GM18873 (cell line): ENCODE data around the gene GET4.
"Not testable (repeated sequence)": the region's sequence is repeated elsewhere in the genome, so short reads cannot be mapped to it uniquely, and the experiment has no call there.

Source experiments
- ATAC-seq: cut with Tn5 transposase; IDR thresholded peaks from one replicate; pipeline ENCODE4 v1.9.1; 2021; ENCODE audit warnings: mild to moderate bottlenecking, moderate library complexity, moderate number of reproducible peaks; ENCODE audit not compliant: unreplicated experiment, low FRiP score

Gene GET4

DNA sequence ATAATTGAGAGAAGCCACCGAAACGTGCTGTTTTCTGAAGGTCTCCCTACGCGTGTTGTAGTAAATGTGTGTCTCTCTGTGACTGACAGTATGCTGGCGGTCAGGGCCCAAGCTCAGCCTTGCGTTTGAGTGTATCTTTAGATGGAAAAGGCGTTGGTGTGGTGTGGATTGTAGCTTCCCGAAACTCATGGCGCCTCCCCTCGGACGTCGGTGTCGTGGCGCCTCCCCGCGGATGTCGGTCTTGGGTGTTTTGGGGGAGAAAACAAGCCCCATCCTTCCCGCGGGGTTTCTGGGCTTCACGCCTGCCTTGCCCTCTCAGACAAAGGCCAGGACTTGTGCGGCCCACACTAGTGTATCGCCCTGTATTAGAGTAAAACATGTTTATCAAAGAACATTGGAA, 31.3 kb upstream of the GET4 start:
- no peak for ATAC-seq

- ATAC-seq: no peak
Observed at GRCh38 chr7:845731-846130, 30.6 kb upstream of the GET4 start.

DNA sequence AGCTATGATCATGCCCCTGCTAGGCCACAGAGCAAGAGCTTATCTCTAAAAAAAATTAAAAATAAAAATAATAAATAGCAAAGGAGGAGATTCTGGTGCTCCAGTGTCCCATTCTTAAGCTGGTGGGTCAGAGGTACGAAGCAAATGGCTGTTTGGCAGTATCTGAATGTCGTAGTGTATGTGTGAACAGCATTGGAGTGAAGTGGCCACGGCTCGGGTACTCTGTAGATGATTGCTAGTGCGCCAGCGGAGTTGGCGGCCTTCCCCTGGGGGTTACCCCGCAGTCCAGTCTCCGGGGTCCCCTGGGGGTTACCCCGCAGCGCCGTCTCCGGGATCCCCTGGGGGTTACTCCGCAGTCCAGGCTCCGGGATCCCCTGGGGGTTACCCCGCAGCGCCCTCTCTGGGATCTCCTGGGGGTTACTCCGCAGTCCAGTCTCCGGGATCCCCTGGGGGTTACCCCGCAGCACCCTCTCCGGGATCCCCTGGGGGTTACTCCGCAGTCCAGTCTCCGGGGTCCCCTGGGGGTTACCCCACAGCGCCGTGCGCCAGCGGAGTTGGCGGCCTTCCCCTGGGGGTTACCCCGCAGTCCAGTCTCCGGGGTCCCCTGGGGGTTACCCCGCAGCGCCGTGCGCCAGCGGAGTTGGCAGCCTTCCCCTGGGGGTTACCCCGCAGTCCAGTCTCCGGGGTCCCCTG, 29.2 kb upstream of the GET4 start:
- not testable (repeated sequence) for ATAC-seq

DNA sequence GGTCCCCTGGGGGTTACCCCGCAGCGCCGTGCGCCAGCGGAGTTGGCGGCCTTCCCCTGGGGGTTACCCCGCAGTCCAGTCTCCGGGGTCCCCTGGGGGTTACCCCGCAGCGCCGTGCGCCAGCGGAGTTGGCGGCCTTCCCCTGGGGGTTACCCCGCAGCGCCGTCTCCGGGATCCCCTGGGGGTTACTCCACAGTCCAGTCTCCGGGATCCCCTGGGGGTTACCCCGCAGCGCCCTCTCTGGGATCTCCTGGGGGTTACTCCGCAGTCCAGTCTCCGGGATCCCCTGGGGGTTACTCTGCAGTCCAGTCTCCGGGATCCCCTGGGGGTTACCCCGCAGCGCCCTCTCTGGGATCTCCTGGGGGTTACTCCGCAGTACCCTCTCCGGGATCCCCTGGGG, 28.6 kb upstream of the GET4 start:
- ATAC-seq: not testable (repeated sequence)

DNA sequence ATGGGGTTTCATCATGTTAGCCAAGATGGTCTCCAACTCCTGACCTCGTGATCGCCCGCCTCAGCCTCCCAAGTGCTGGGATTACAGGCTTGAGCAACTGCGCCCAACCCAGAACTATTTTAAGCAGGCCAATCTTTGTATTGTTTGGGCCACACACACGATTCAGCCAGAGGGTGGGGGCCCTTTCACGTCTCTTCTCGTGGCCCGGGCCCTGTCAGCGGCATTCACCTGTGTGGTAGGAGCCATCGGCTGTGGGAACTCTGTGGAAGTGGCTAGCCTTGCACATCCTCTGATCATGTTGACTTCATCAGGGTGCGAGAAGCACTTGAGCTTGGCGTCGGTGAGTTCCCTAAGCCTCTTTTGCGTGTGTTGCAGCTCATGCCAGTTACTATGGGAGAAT, 27.2 kb upstream of the GET4 start:
- no peak for ATAC-seq

- ATAC-seq: no peak
Observed at GRCh38 chr7:849781-850180, 26.6 kb upstream of the GET4 start.

DNA sequence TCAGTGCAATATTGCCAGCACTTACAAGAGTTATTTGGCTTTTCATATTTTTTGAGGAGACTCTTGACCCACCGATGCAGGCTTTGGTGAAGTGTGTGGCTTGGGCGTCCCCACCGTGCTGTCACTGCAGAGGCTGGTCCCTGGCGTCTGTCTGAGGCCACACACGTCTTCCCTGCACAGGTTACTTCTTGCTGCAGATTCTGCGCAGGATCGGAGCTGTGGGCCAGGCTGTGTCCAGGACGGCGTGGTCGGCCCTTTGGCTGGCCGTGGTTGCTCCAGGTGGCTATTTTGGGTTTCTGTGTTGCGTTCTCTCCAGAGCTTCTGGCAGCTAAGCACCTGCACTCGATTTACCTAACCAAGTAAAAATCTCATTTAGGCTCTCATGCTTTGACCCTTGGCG, 25.1 kb upstream of the GET4 start:
- ATAC-seq: no peak

GRCh38 chr7:853366-854117, 22.8 kb upstream of the GET4 start:
- no peak for ATAC-seq

DNA sequence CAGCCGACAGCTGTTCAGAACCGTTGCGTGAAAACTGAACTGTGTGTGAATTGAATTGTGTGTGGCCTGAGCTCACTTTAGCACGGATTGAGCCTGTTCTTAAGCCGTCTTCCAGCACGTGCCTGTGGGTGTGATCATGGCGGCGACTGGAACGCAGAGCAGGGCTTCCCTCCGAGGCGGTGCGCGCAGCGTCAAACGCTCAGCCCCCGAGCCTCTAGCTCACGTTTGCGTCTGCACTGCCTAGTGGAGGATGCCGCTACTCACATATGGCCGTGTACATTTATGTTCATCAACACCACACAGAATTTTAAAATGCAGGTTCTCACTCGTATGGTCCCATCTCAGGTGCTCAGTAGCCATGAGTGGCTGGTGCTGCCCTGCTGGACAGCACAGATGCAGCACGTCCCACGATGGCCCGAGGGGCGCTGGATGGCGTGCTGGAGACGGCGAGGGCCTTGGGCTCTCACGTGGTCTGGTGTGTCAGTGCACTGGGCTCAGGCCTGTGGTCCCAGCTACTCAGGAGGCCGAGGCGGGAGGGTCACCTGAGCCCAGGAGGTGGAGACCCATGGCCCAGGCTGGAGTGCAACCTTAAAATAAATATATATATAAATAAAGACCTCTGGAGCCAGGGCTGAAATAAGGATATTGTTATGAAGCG, 22.1 kb upstream of the GET4 start:
- ATAC-seq: no peak

DNA sequence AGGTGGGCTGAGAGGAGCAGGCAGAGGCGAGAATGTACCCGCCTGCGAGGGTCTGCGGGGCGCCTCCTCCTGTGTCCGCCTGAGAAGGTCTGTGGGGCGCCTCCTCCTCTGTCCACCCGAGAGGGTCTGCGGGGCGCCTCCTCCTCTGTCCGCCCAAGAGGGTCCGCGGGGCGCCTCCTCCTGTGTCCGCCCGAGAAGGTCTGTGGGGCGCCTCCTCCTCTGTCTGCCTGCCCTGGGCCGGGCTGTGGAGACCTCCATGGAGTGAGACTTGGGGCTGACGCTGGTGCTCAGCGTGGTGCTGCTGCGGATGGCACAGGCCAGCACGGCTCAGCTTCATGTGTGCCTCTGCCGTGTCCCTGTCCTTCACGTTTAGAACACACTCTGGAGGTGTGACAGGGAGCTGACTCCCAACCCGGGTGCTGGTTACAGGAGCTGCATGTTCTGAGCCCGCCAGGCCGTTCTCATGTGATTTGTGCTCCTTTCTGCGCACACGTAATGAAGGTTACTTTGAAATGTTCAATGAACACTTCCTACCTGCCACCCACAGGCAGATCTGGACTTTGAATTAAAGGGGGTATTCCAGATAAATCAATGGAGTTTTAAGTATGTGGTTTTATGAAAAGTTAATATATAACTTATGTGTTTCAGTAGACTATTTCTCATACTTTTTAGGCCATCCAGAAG, 20.5 kb upstream of the GET4 start:
- no peak for ATAC-seq

- no peak for ATAC-seq
Observed at GRCh38 chr7:856444-857095, 19.8 kb upstream of the GET4 start.

- ATAC-seq: no peak
Observed at GRCh38 chr7:857661-858060, 18.7 kb upstream of the GET4 start.

DNA sequence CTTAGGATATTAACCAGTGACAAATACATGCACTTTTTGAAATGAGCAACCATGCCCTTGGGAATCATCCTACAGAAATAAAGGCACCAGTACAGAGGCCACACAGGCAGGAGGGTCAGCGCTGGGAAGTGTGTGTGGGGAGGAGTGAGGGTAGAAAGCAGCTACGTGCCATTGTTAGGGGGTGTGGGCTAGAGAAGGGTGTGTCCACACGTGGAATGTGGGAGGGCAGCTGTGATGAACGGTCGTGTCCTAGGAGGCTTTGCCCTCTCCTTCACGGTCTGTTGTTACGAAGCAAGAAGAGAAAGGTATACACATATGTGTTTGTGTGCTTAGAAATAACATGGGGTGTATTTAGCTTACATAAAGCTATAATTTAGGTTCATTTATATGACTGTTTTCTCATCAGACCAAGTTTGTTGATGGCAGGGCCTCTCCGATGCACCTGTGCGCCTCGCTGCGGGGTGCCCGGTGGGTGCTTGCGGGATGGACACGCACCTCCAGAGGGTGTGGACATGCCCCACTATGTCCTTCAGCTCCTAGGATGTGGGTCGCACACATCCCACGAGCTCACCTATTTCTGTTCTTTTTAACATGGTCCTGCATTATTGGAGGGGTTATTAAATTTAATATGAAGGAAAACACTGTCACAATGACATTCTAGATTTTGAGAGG, 16.9 kb upstream of the GET4 start:
- ATAC-seq: no peak

DNA sequence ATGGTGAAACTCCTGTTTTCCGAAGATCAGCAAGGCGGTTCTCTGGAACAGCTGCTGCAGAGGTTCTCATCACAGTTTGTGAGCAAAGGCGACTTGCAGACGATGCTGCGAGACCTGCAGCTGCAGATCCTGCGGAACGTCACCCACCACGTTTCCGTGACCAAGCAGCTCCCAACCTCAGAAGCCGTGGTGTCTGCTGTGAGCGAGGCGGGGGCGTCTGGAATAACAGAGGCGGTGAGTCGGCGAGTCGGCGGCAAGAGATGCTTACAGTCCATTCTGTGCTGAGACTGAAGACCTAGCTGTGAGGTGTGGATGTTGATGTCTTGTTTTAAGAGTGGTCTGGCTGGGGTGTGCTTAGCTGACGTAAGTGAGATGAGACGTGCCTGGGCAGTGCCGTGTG, 16.2 kb upstream of the GET4 start:
- ATAC-seq: no peak

GRCh38 chr7:861222-861621, 15.1 kb upstream of the GET4 start:
- no peak for ATAC-seq

- ATAC-seq: no peak
Observed at GRCh38 chr7:862157-862556, 14.2 kb upstream of the GET4 start.

DNA sequence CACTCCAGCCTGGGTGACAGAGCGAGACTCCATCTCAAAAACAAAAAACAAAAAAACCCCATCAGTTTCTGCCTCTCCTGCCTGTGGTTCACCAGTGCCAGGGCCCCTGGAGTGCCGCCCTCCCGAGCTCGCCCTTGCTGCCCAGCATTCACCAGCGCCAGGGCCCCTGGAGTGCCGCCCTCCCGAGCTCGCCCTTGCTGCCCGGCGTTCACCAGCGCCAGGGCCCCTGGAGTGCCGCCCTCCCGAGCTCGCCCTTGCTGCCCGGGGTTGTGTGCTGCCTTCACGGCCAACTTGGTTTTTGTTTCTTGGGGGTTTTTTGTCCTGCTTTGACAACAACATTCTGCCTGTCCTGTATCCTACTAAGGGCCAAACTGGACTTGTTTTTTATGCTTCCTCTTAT, 13.2 kb upstream of the GET4 start:
- no peak for ATAC-seq

- no peak for ATAC-seq
Observed at GRCh38 chr7:865921-866320, 10.4 kb upstream of the GET4 start.

- no peak for ATAC-seq
Observed at GRCh38 chr7:867001-867405, 9.4 kb upstream of the GET4 start.
